PC-9 (cell line): Measurements from ENCODE around the gene CDC27.

Source experiments
- EZH2 ChIP-seq: fragments of 200-600 bp; sonication (generic); IDR thresholded peaks from 2 replicates; pipeline ENCODE4 v1.8.0; 2017; ENCODE audit warnings: antibody characterized with exemption, low read depth
- TF ChIP-seq, protein P1 (sequence below): fragments of 200-600 bp; sonication (generic); conservative IDR thresholded peaks from 2 replicates; pipeline ENCODE4 v1.6.1; 2017; ENCODE audit warnings: mixed run types, antibody characterized with exemption, mild to moderate bottlenecking, moderate library complexity

DNA sequence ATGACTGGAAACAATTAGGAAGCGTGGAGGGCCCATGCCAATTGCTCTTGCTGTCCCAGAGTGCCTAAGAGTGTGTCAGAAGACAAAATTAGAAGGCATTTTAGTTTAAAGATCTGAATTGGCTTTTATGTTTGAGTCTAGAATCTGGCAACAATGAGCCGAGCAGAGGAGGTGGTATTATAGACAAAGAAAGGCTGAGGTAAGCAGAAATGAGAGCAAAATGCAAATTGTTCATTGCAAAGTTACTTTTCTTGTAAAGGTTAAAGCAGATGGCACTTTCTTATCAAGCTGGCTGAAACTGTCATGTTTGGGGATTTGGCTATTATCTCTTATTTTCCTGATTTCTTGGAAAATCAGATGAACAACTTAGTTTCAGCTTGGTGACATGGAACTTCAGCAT, 23.4 kb upstream of the CDC27 start:
- TF ChIP-seq, protein P1, sequence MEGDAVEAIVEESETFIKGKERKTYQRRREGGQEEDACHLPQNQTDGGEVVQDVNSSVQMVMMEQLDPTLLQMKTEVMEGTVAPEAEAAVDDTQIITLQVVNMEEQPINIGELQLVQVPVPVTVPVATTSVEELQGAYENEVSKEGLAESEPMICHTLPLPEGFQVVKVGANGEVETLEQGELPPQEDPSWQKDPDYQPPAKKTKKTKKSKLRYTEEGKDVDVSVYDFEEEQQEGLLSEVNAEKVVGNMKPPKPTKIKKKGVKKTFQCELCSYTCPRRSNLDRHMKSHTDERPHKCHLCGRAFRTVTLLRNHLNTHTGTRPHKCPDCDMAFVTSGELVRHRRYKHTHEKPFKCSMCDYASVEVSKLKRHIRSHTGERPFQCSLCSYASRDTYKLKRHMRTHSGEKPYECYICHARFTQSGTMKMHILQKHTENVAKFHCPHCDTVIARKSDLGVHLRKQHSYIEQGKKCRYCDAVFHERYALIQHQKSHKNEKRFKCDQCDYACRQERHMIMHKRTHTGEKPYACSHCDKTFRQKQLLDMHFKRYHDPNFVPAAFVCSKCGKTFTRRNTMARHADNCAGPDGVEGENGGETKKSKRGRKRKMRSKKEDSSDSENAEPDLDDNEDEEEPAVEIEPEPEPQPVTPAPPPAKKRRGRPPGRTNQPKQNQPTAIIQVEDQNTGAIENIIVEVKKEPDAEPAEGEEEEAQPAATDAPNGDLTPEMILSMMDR = no peak
- no peak for TF ChIP-seq EZH2
